ENCODE measurements around the gene ANKS1B.

DNA sequence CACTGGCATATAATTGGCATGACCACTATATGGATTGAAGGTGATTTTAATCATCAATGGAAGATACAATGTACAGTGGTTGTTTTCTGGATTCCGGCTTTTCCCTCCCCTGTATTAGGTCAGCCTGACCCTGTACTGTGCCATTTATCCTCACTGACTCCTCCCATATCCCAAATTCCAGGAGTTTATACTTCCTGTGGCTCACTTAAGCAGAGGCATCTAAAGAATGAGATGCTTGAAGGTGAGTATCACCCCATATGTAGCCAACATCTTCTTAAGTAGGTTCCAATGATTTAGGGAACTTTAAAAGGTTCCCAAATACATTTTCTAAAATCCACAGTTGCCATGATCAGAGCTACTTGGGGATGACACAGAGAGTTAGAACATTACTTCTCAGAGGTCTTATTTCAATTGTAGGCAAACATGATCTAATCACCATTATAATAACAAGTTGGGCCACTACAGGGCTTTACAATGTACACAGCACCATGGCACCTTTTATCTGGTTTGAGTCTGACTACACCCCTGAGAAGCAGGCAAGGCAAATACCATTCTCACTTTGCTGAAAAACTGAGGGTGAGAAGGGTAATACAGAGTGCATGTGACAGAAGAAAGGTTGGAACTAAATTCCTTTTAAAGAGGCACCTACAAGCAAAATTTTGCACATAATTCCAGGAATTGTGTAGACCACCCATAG is 549.5 kb downstream of the ANKS1B start:
- TF ChIP-seq, protein P1, sequence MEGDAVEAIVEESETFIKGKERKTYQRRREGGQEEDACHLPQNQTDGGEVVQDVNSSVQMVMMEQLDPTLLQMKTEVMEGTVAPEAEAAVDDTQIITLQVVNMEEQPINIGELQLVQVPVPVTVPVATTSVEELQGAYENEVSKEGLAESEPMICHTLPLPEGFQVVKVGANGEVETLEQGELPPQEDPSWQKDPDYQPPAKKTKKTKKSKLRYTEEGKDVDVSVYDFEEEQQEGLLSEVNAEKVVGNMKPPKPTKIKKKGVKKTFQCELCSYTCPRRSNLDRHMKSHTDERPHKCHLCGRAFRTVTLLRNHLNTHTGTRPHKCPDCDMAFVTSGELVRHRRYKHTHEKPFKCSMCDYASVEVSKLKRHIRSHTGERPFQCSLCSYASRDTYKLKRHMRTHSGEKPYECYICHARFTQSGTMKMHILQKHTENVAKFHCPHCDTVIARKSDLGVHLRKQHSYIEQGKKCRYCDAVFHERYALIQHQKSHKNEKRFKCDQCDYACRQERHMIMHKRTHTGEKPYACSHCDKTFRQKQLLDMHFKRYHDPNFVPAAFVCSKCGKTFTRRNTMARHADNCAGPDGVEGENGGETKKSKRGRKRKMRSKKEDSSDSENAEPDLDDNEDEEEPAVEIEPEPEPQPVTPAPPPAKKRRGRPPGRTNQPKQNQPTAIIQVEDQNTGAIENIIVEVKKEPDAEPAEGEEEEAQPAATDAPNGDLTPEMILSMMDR (IDR thresholded peaks at IDR 0.05): no peak
- no peak for TF ChIP-seq POLR2A (IDR thresholded peaks at IDR 0.05)

All from Peyer's patch (tissue), 4 donors.